VCaP (cell line): ENCODE measurements around the gene GARNL3.

Experiments
- H3K27ac ChIP-seq: fragments of 450-650 bp; 2 replicates; pipeline ENCODE4 v1.5.1; 2017
- TF ChIP-seq, protein P1 (sequence below): fragments of 450-650 bp; conservative IDR thresholded peaks from 2 replicates; pipeline ENCODE4 v1.5.1; 2017; ENCODE audit warnings: mild to moderate bottlenecking, moderate library complexity

The GARNL3 gene

DNA sequence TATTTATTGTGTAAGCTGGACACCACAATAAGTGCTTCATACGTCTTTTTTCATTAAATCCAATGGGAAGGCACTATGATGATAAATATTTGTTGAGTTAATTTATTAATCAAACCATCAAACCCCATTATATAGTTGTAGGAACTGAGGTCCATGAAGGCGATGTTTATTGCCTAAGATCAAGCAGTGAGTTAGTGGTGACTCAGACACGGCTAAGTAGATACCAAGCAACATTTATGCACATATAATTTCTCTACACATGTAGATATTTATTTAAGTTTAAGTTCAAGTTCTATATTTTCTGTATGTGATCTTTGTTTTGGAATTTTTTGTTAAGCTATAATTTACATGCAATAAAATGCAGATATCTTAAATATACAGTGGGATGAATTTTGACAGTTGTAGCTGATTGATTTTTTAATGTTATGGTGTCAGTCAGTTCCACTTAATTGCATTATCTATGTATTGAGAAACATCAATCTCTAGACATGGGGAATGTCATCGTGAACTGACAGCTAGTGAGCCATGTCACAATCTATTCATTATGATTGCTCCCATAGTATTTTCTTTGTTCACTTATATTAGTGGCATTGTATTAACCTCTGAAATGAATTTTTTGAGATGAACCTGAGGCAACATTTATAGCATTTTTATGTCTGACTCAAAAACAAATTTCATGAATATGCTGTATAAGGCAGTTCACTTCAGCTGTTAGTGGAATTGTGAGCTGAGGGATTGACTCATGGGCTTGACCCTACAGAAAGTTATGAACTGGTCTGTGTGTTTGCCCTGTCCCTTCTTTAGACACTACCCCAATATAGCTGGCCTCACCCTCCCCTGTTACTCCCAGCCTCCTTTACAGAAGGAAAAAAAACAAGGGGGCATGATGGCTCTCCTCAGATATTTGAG lies 11.9 kb upstream of the GARNL3 start:
- H3K27ac ChIP-seq: no peak overlapping the region
- TF ChIP-seq, protein P1, sequence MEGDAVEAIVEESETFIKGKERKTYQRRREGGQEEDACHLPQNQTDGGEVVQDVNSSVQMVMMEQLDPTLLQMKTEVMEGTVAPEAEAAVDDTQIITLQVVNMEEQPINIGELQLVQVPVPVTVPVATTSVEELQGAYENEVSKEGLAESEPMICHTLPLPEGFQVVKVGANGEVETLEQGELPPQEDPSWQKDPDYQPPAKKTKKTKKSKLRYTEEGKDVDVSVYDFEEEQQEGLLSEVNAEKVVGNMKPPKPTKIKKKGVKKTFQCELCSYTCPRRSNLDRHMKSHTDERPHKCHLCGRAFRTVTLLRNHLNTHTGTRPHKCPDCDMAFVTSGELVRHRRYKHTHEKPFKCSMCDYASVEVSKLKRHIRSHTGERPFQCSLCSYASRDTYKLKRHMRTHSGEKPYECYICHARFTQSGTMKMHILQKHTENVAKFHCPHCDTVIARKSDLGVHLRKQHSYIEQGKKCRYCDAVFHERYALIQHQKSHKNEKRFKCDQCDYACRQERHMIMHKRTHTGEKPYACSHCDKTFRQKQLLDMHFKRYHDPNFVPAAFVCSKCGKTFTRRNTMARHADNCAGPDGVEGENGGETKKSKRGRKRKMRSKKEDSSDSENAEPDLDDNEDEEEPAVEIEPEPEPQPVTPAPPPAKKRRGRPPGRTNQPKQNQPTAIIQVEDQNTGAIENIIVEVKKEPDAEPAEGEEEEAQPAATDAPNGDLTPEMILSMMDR: no peak

DNA sequence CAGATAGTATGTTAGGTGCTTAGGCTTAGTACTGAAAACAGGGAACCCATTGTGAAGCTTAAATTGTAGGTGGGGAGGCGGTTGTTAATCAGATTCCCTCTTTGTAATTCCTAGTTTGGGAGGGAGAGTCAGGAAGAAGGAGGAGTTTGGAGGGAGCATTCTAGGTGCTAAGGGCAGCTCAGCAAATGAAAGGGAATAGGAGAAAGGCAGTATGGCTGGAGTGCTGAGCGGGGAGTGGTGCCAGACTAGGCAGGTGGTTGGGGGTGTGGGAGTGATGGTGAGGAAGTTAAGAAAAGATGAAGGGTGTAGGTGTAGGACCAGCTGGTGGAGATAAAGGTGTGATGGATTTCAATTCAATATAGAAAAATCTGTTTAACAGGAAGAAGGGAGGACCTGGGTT lies 11.1 kb upstream of the GARNL3 start:
- TF ChIP-seq, protein P1: no peak
- no peak overlapping the region for H3K27ac ChIP-seq

DNA sequence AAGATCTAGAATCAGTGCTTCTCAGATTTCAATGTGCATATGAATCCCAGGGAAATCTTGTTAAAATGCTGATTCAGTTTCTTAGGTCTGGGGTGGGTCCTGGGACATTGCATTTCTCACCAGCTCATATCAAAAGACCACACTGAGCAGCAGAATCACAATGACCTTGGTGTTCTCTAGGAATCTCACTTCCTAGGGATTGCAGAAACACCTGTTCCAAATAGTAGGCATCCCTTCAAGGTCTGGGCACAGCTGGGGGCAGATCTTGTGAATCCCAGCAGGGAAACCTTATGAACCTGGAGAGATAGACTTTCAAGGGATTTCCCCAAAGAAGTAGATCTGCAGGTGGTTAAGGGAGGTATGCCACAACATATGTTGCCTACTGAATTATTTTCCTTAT lies 8.9 kb upstream of the GARNL3 start:
- H3K27ac ChIP-seq: peak overlapping the region; percentile 77
- TF ChIP-seq, protein P1: no peak

DNA sequence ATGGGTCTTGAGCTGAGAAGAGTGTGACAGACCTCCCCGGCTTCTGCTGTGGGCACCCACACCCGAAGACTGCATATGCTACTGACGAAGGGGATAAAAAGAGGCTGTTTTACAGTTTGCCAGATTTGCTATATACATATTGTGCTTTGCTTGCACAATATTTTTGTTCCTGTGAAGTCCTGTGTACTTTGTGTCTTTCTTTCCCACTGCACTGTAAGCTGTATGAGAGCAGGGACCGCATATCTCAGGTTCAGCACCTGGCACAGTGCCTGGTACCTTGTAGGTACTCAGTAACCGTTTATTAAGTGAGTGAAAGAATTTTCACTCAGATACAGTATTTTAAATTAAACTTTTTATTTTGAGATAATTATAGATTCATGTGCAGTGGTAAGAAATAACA lies 8.2 kb upstream of the GARNL3 start:
- TF ChIP-seq, protein P1: no peak
- peak overlapping the region; percentile 77 for H3K27ac ChIP-seq

DNA sequence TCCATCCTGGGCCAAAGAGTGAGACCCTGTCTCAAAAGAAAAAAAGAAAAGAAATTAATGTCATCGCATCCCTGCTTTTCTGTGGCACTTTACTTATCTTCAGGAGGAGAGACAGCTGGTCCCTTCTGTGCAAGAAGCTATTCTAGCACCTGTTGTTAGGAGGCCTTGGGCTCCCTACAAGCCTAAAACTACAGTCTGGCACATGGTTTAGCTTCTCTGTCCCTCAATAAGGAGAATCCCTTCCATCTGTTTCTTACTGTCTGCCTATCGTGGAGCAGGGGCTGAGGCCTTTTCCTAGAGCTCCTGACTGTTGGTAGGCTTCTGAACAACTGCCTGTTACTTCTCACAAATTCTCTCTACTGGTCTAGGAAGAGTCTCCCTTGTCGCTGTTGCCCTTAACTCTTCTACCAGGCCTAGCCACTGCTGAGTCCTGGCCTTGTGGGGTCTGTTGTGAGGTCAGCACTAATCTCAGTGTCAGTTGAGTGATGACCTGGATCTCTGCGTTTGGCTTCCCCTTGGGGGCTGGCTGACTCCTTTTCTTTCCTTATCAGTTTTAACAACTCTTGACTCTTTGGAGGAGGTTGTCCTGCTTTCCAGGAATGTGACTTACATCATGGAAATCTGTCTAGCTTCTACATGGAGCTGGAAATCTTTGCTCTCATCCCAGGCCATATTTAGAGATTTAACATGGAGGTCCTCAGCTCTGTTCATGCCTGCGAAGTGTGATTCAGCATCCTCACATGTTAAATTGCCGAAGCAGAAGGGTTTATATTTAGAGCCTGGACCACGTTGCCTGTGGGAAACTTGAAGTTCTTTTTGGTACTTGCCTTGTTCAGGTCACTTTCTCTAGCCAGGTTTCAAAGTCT lies 5.7 kb upstream of the GARNL3 start:
- peak overlapping the region; percentile 77; the same call in 1 of the 2 replicates for H3K27ac ChIP-seq
- TF ChIP-seq, protein P1: no peak

DNA sequence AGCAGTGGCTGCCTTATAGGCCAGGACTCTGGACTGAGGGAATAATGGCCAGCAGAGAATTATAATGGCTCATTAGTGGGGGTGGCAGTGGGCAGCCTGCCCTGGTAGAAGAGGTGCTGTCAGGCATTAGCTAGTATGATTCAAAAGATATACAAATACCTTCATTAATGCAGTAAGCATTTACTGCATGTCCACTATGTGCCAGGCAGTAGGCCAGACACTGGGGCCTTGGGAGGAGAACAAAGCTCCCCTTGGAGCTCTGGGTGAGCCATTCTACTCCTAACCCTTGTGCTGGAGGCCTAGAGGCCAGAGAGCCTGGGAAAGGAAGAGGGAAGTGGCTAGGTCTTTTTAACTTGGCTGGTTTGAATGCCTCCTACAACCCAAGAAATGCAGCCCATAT lies 2.0 kb upstream of the GARNL3 start:
- TF ChIP-seq, protein P1: no peak
- H3K27ac ChIP-seq: peak overlapping the region; percentile 94

DNA sequence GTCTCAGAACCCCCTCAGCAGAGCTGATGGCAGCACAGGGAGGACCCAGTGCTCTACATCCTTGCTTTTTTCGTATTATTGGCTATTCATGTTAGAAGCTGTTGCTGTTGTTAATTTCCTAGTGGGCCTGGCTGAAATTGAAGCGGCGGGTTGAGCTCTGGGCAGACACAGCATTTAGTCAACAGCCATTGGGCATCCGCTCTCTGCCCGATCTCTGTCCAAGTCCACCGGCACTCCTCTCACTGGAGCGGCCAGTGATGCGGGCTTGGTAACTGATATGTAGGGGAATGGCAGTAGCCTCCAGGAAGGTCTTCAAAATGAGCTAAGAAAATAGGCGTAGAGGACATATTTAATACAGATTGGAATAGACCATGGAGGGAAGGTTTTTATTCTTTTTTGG lies 1.3 kb upstream of the GARNL3 start:
- H3K27ac ChIP-seq: peak overlapping the region; percentile 94
- TF ChIP-seq, protein P1: no peak
